HepG2 (cell line): ENCODE results near the gene STXBP4. TPM values are rescaled to one million over a fixed set of nuclear protein-coding genes. Genes with fewer than 3 reads are reported as not detected.

Experiments
- CCAR2 ChIP-seq: fragments of 200-400 bp; formaldehyde crosslinking; optimal IDR thresholded peaks from 2 replicates; pipeline ENCODE3; 2018; ENCODE audit warnings: low read depth, mild to moderate bottlenecking, low read length, moderate library complexity
- HOXA9 ChIP-seq: sonication (generic); formaldehyde crosslinking; IDR thresholded peaks from 2 replicates; pipeline ENCODE4 v1.8.1; 2022; ENCODE audit warnings: missing genetic modification reagents, mild to moderate bottlenecking, moderate library complexity, borderline replicate concordance
- KDM5A ChIP-seq: fragments of 200-600 bp; sonication (generic); IDR thresholded peaks from 2 replicates; pipeline ENCODE4 v1.7.0; 2018; ENCODE audit warnings: antibody characterized with exemption, mild to moderate bottlenecking, low read length, borderline replicate concordance
- MAFG ChIP-seq: sonication (generic); formaldehyde crosslinking; IDR thresholded peaks from 2 replicates; pipeline ENCODE4 v1.5.1; 2020; ENCODE audit warnings: mild to moderate bottlenecking, missing genetic modification reagents
- MAFK ChIP-seq, 2 experiments: IDR thresholded peaks in 1 of 2; conservative IDR thresholded peaks in 1 of 2; 2 replicates each; pipeline ENCODE4 v1.6.1; 2011; ENCODE audit warnings: improper control_type of control experiment in 2 of 2, low read length in 2 of 2
- MBD4 ChIP-seq: IDR thresholded peaks from 2 replicates; pipeline ENCODE4 v1.6.1; 2012; ENCODE audit warnings: low read length, inconsistent platforms, borderline replicate concordance
- MTERF4 ChIP-seq: sonication (generic); formaldehyde crosslinking; IDR thresholded peaks from 2 replicates; pipeline ENCODE4 v1.8.0; 2023; ENCODE audit warnings: mild to moderate bottlenecking, missing genetic modification reagents
- NFATC3 ChIP-seq: sonication (generic); formaldehyde crosslinking; IDR thresholded peaks from 2 replicates; pipeline ENCODE4 v1.5.1; 2020; ENCODE audit warnings: mild to moderate bottlenecking, missing genetic modification reagents
- SP2 ChIP-seq: sonication (generic); formaldehyde crosslinking; IDR thresholded peaks from 2 replicates; pipeline ENCODE4 v1.5.1; 2020; ENCODE audit warnings: mild to moderate bottlenecking, missing genetic modification reagents
- TCF12 ChIP-seq, 2 experiments: fragments of 450-650 bp in 1 of 2; sonication (generic) in 1 of 2; formaldehyde crosslinking in 1 of 2; IDR thresholded peaks; 2 replicates each; pipeline versions ENCODE4 v1.6.1 to v1.8.0; 2017 to 2022; ENCODE audit warnings: antibody characterized with exemption in 1 of 2, mild to moderate bottlenecking in 1 of 2, missing genetic modification reagents in 1 of 2, moderate library complexity in 1 of 2
- ZNF230 ChIP-seq: sonication (generic); formaldehyde crosslinking; IDR thresholded peaks from 2 replicates; pipeline ENCODE4 v1.4.0; 2020; ENCODE audit warnings: mild to moderate bottlenecking, missing genetic modification reagents
- polyA plus RNA-seq, 8 experiments: library from polyadenylated mRNA; depleted of rRNA in 3 of 8; stranded (reverse) in 7 of 8; unstranded in 1 of 8; fragments of >200 nt; fragmentation: Illumina TruSeq in 4 of 8; extraction: Trizol in 4 of 8; gene quantifications; 2 replicates each; pipeline versions ENCODE4 v1.2.1 to v1.2.3, GENCODE V29; 2011 to 2016; ENCODE audit warnings: low read depth in 4 of 8, missing spikeins in 1 of 8, mixed read lengths in 1 of 8; ENCODE audit not compliant: insufficient read depth in 1 of 8
- total RNA-seq, 5 experiments: library from RNA; depleted of rRNA; stranded (reverse); fragments of >200 nt; fragmentation: Illumina TruSeq; extraction: Trizol; gene quantifications; 2 replicates each; pipeline ENCODE4 v1.2.3, GENCODE V29; 2016; ENCODE audit warnings: low read depth in 1 of 5
- TF ChIP-seq, protein P1 (sequence below): sonication (generic); formaldehyde crosslinking; conservative IDR thresholded peaks from 2 replicates; pipeline ENCODE4 v1.8.0; 2022; ENCODE audit warnings: missing genetic modification reagents

The STXBP4 gene
- total and polyA plus RNA-seq, 2 of the 13 experiments (the other 11 are each of a cell fraction or from before 2014, with no cell fraction given), result 8.5 to 36.1 TPM

GRCh38 chr17:54967621-54968261 lies 824 bp upstream of the STXBP4 start (continued):
- TF ChIP-seq MAFG (CRISPR knock-in tag), result no peak
- TF ChIP-seq CCAR2, result no peak
- TF ChIP-seq MAFK (conservative IDR thresholded peaks at IDR 0.05 in 1 of 2, IDR thresholded peaks at IDR 0.05 in 1 of 2; ENCODE audit: low read length in 2 of 2), result no peak
- TF ChIP-seq TCF12 (IDR thresholded peaks at IDR 0.05), result no peak
- TF ChIP-seq TCF12 (CRISPR knock-in tag; IDR thresholded peaks at IDR 0.05), result 0 out of 2 replicates have a peak, but pooled peaks have one; percentile 1
- no peak for TF ChIP-seq MBD4
- no peak for TF ChIP-seq ZNF230 (CRISPR knock-in tag)
- TF ChIP-seq MTERF4 (CRISPR knock-in tag), result peak; percentile 2; the same call in 1 of the 2 replicates
- TF ChIP-seq NFATC3, result no peak
- no peak for TF ChIP-seq SP2 (CRISPR knock-in tag)
- TF ChIP-seq HOXA9 (CRISPR knock-in tag), result no peak
- TF ChIP-seq KDM5A, result no peak; the same call in 1 of the 2 replicates
- TF ChIP-seq, protein P1, sequence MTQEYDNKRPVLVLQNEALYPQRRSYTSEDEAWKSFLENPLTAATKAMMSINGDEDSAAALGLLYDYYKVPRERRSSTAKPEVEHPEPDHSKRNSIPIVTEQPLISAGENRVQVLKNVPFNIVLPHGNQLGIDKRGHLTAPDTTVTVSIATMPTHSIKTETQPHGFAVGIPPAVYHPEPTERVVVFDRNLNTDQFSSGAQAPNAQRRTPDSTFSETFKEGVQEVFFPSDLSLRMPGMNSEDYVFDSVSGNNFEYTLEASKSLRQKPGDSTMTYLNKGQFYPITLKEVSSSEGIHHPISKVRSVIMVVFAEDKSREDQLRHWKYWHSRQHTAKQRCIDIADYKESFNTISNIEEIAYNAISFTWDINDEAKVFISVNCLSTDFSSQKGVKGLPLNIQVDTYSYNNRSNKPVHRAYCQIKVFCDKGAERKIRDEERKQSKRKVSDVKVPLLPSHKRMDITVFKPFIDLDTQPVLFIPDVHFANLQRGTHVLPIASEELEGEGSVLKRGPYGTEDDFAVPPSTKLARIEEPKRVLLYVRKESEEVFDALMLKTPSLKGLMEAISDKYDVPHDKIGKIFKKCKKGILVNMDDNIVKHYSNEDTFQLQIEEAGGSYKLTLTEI (CRISPR knock-in tag), result no peak
